H9 (cell line): Measurements from ENCODE around the gene AFF2. TPM values are rescaled to one million over a fixed set of nuclear protein-coding genes. Genes with fewer than 3 reads are reported as not detected.
A peak's percentile ranks its signal among the peaks of the same experiment; 100 is the strongest.

ENCODE experiments used
- DNase-seq: peaks from one replicate; pipeline ENCODE4 v3.0.0-alpha.2; 2017
- H2AFZ ChIP-seq: one replicate; pipeline ENCODE4 v1.6.1; 2013; ENCODE audit warnings: mild to moderate bottlenecking, low read length, control low read depth, moderate library complexity
- H2AK5ac ChIP-seq: 2 replicates; pipeline ENCODE4 v1.6.1; 2013; ENCODE audit warnings: low read length, control low read depth, mixed read lengths; ENCODE audit not compliant: insufficient read length
- H2BK120ac ChIP-seq: one replicate; pipeline ENCODE4 v1.6.1; 2013; ENCODE audit warnings: low read depth, mild to moderate bottlenecking, low read length, control low read depth, inconsistent platforms; ENCODE audit not compliant: poor library complexity, severe bottlenecking
- H2BK12ac ChIP-seq: 2 replicates; pipeline ENCODE4 v1.6.1; 2013; ENCODE audit warnings: low read length, control low read depth, mixed read lengths, low read depth; ENCODE audit not compliant: insufficient read length
- H2BK15ac ChIP-seq: 2 replicates; pipeline ENCODE4 v1.6.1; 2013; ENCODE audit warnings: low read depth, low read length, control low read depth
- H2BK20ac ChIP-seq: one replicate; pipeline ENCODE4 v1.6.1; 2013; ENCODE audit warnings: low read depth, mild to moderate bottlenecking, low read length, control low read depth, inconsistent platforms; ENCODE audit not compliant: poor library complexity, severe bottlenecking
- H2BK5ac ChIP-seq: 2 replicates; pipeline ENCODE4 v1.6.1; 2013; ENCODE audit warnings: low read length, control low read depth, mixed read lengths; ENCODE audit not compliant: insufficient read length
- H3K14ac ChIP-seq: 2 replicates; pipeline ENCODE4 v1.6.1; 2013; ENCODE audit warnings: low read length, control low read depth; ENCODE audit not compliant: insufficient read depth
- H3K18ac ChIP-seq: 2 replicates; pipeline ENCODE4 v1.6.1; 2013; ENCODE audit warnings: low read depth, mild to moderate bottlenecking, mixed read lengths, low read length, control low read depth; ENCODE audit not compliant: insufficient read length
- H3K23ac ChIP-seq: 2 replicates; pipeline ENCODE4 v1.6.1; 2013; ENCODE audit warnings: low read length, control low read depth, mixed read lengths, low read depth; ENCODE audit not compliant: insufficient read length
- H3K23me2 ChIP-seq: 2 replicates; pipeline ENCODE4 v1.6.1; 2013; ENCODE audit warnings: low read depth, mild to moderate bottlenecking, mixed read lengths, low read length, control low read depth; ENCODE audit not compliant: insufficient read length, poor library complexity, severe bottlenecking
- H3K27ac ChIP-seq: 2 replicates; pipeline ENCODE4 v1.5.1; 2013; ENCODE audit warnings: low read length, control low read depth, mixed read lengths, low read depth; ENCODE audit not compliant: insufficient read length
- H3K27me3 ChIP-seq: 2 replicates; pipeline ENCODE4 v1.6.1; 2013; ENCODE audit warnings: low read length, control low read depth, inconsistent platforms; ENCODE audit not compliant: insufficient read depth
- H3K4ac ChIP-seq: 2 replicates; pipeline ENCODE4 v1.6.1; 2013; ENCODE audit warnings: low read depth, mild to moderate bottlenecking, control low read depth, inconsistent platforms, low read length, moderate library complexity
- H3K4me1 ChIP-seq: 2 replicates; pipeline ENCODE4 v1.6.1; 2013; ENCODE audit warnings: low read length, control low read depth, inconsistent platforms; ENCODE audit not compliant: insufficient read depth
- H3K4me2 ChIP-seq: 2 replicates; pipeline ENCODE4 v1.6.1; 2013; ENCODE audit warnings: low read length, control low read depth, mixed read lengths; ENCODE audit not compliant: insufficient read length, insufficient read depth
- H3K56ac ChIP-seq: 2 replicates; pipeline ENCODE4 v1.6.1; 2013; ENCODE audit warnings: low read depth, mild to moderate bottlenecking, mixed read lengths, low read length, control low read depth; ENCODE audit not compliant: insufficient read length
- H3K79me1 ChIP-seq: 2 replicates; pipeline ENCODE4 v1.6.1; 2013; ENCODE audit warnings: low read depth, mild to moderate bottlenecking, moderate library complexity, low read length, control low read depth, inconsistent platforms; ENCODE audit not compliant: insufficient read depth, poor library complexity, severe bottlenecking
- H3K79me2 ChIP-seq: 2 replicates; pipeline ENCODE4 v1.6.1; 2013; ENCODE audit warnings: low read length, control low read depth, inconsistent platforms; ENCODE audit not compliant: insufficient read depth
- H3K9ac ChIP-seq: 2 replicates; pipeline ENCODE4 v1.6.1; 2013; ENCODE audit warnings: low read length, control low read depth, mixed read lengths; ENCODE audit not compliant: insufficient read length; ENCODE audit errors: extremely low read depth
- H3K9me3 ChIP-seq: one replicate; pipeline ENCODE4 v1.6.1; 2013; ENCODE audit warnings: low read depth, low read length, inconsistent platforms; ENCODE audit not compliant: control insufficient read depth
- H3T11ph ChIP-seq: one replicate; pipeline ENCODE4 v1.6.1; 2013; ENCODE audit warnings: mild to moderate bottlenecking, low read length, control low read depth, inconsistent platforms
- H4K20me1 ChIP-seq: one replicate; pipeline ENCODE4 v1.6.1; 2013; ENCODE audit not compliant: control insufficient read depth, insufficient read length, insufficient read depth
- H4K5ac ChIP-seq: 2 replicates; pipeline ENCODE4 v1.6.1; 2013; ENCODE audit warnings: low read depth, mild to moderate bottlenecking, mixed read lengths, low read length, control low read depth; ENCODE audit not compliant: insufficient read length
- H4K8ac ChIP-seq: replicated peaks from 2 replicates; pipeline ENCODE4 v1.6.1; 2013; ENCODE audit warnings: low read length, control low read depth, mixed read lengths, low read depth; ENCODE audit not compliant: insufficient read length
- H4K91ac ChIP-seq: 2 replicates; pipeline ENCODE4 v1.6.1; 2013; ENCODE audit warnings: low read depth, mild to moderate bottlenecking, moderate library complexity, mixed read lengths, low read length, control low read depth; ENCODE audit not compliant: insufficient read length
- H3K27ac Mint-ChIP-seq, 3 experiments: 2 replicates in 2 of 3; 3 replicates in 1 of 3; pipeline ENCODE4 v1.8.0; 2020 to 2021; ENCODE audit warnings: mixed read lengths in 3 of 3, mild to moderate bottlenecking in 1 of 3, moderate library complexity in 1 of 3
- H3K27me3 Mint-ChIP-seq: 2 replicates; pipeline ENCODE4 v1.8.0; 2021; ENCODE audit warnings: low read depth, mild to moderate bottlenecking, moderate library complexity, mixed read lengths
- H3K36me3 Mint-ChIP-seq, 3 experiments: 2 replicates in 2 of 3; 3 replicates in 1 of 3; pipeline ENCODE4 v1.8.0; 2020 to 2021; ENCODE audit warnings: low read depth in 3 of 3, mixed read lengths in 3 of 3; ENCODE audit not compliant: insufficient read depth in 1 of 3
- H3K4me1 Mint-ChIP-seq, 2 experiments: 2 replicates each; pipeline ENCODE4 v1.8.0; 2020; ENCODE audit warnings: mixed read lengths in 2 of 2
- H3K4me3 Mint-ChIP-seq, 2 experiments: 2 replicates in 1 of 2; 3 replicates in 1 of 2; pipeline ENCODE4 v1.8.0; 2020 to 2021; ENCODE audit warnings: mild to moderate bottlenecking in 2 of 2, mixed read lengths in 2 of 2, moderate library complexity in 1 of 2
- H3K9me3 Mint-ChIP-seq, 2 experiments: 2 replicates in 1 of 2; 3 replicates in 1 of 2; pipeline ENCODE4 v1.8.0; 2020; ENCODE audit warnings: mild to moderate bottlenecking in 2 of 2, mixed read lengths in 2 of 2, moderate library complexity in 1 of 2
- WGBS: extraction: QIAGEN DNeasy Blood & Tissue Kit; methylation state at CpG from one replicate; pipeline ENCODE4 v1.1.7; 2013; ENCODE audit warnings: missing lambda C conversion rate, low lambda C conversion rate, mixed read lengths; ENCODE audit not compliant: insufficient read length; ENCODE audit errors: extremely low coverage; 5-methylcytosine and 5-hydroxymethylcytosine counted together
- total RNA-seq: library from RNA; stranded (reverse); gene quantifications from 2 replicates; pipeline ENCODE4 v1.2.1, GENCODE V29; 2021
- TF ChIP-seq, protein P1 (sequence below): fragments of 200-600 bp; sonication (generic); conservative IDR thresholded peaks from 3 replicates; pipeline ENCODE4 v1.8.0; 2021; ENCODE audit warnings: antibody characterized with exemption, mild to moderate bottlenecking

AFF2 gene
- total RNA-seq, 1 experiment from 2014 or later: 14.6 TPM

GRCh38 chrX:149004936-149005335 lies 504.5 kb downstream of the AFF2 start:
- Histone ChIP-seq H2BK20ac (no peak overlapping the region), H2AFZ (no peak overlapping the region), H3T11ph (no peak overlapping the region), H4K8ac (no peak overlapping the region), H2AK5ac (no peak overlapping the region), H3K79me2 (no peaks in the 10 kb centered on the region; the same call in 1 of the 2 replicates), H2BK5ac (no peak overlapping the region), H3K56ac (no peak overlapping the region), H3K4me2 (no peak overlapping the region), H4K20me1 (no peaks in the 10 kb centered on the region), H3K18ac (no peak overlapping the region), H3K27ac (no peak overlapping the region), H3K23me2 (no peaks in the 10 kb centered on the region), H4K91ac (no peak overlapping the region), H3K4me1 (no peaks in the 10 kb centered on the region), H3K79me1 (no peaks in the 10 kb centered on the region), H3K23ac (no peak overlapping the region), H3K9ac (no peak overlapping the region), H2BK12ac (no peak overlapping the region), H2BK15ac (no peak overlapping the region), H3K4ac (no peak overlapping the region), H4K5ac (no peak overlapping the region), H3K9me3 (peaks cover 17% of the 10 kb centered on the region), H3K14ac (no peak overlapping the region), H2BK120ac (no peak overlapping the region), H3K27me3 (no peaks in the 10 kb centered on the region)
- no peaks in the 10 kb centered on the region for H3K27me3 Mint-ChIP-seq
- DNase-seq: peak; percentile 30
- TF ChIP-seq, protein P1, sequence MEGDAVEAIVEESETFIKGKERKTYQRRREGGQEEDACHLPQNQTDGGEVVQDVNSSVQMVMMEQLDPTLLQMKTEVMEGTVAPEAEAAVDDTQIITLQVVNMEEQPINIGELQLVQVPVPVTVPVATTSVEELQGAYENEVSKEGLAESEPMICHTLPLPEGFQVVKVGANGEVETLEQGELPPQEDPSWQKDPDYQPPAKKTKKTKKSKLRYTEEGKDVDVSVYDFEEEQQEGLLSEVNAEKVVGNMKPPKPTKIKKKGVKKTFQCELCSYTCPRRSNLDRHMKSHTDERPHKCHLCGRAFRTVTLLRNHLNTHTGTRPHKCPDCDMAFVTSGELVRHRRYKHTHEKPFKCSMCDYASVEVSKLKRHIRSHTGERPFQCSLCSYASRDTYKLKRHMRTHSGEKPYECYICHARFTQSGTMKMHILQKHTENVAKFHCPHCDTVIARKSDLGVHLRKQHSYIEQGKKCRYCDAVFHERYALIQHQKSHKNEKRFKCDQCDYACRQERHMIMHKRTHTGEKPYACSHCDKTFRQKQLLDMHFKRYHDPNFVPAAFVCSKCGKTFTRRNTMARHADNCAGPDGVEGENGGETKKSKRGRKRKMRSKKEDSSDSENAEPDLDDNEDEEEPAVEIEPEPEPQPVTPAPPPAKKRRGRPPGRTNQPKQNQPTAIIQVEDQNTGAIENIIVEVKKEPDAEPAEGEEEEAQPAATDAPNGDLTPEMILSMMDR: peak; percentile 38; the same call in 2 of the 3 replicates
- no peaks in the 10 kb centered on the region for H3K4me1 Mint-ChIP-seq
- no peaks in the 10 kb centered on the region for H3K36me3 Mint-ChIP-seq
- no CpG with 5 or more reads among the region's 2 CpGs for WGBS
- H3K9me3 Mint-ChIP-seq: peaks cover 53 to 64% of the 10 kb centered on the region in 2 experiments
- H3K4me3 Mint-ChIP-seq: no peak overlapping the region
- no peak overlapping the region; a peak in 1 of 7 replicates for H3K27ac Mint-ChIP-seq
